Epithelial cell of proximal tubule (primary cell): ENCODE data around the gene HMX2. TPM values are rescaled to one million over a fixed set of nuclear protein-coding genes. Genes with fewer than 3 reads are reported as not detected.

Experiments
- DNase-seq: peaks from one replicate; pipeline ENCODE4 v3.0.0-alpha.2; 2011; ENCODE audit warnings: low read depth
- H3K4me3 ChIP-seq: 2 replicates; pipeline ENCODE4 v1.5.1; 2011; ENCODE audit warnings: low read depth, mild to moderate bottlenecking, low read length
- total RNA-seq: library from RNA; depleted of rRNA; stranded (reverse); fragments of >200 nt; gene quantifications from 2 replicates; pipeline ENCODE4 v1.2.3, GENCODE V29; 2015
- TF ChIP-seq, protein P1 (sequence below): conservative IDR thresholded peaks from 2 replicates; pipeline ENCODE4 v1.5.1; 2012; ENCODE audit warnings: low read depth, mild to moderate bottlenecking, low read length

Gene HMX2
- total RNA-seq, 1 donor from 2014 or later = not detected

DNA sequence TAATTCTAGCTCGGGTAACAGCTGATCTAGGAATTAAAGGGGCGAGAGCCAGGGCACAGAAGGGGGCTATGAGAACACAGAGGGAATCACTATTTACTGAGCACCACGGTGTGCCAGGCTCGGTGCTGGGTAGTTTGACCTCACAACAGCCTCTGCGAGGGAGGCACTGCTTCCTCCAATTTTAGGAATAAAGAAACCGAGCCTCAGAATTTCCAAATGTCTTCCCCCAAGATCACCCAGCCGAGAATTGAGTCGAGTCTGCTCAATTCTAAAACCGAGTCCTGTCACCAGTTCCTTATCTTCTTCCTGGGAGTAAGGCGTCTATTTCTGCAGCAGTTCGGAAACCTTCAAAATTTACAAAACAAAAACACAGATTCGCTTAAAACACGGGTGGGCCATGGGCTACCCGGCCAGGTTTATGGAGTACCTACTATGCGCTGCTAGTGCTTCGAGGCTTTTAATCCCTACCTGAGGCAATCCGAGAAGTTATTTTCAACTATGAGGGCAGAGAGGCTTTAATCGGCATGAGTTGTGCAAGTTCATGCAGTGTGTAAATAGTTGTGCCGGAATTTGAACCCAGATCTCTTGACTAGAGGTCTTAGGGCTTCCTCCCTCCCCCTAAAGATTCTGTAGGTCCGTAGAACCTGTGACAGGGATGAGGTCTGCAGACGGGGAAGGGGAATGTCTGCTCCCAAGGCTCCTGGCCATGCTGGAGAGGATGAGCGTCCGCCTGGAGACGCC is 872 bp upstream of the HMX2 start:
- DNase-seq = no peak
- no peak overlapping the region for H3K4me3 ChIP-seq
- TF ChIP-seq, protein P1, sequence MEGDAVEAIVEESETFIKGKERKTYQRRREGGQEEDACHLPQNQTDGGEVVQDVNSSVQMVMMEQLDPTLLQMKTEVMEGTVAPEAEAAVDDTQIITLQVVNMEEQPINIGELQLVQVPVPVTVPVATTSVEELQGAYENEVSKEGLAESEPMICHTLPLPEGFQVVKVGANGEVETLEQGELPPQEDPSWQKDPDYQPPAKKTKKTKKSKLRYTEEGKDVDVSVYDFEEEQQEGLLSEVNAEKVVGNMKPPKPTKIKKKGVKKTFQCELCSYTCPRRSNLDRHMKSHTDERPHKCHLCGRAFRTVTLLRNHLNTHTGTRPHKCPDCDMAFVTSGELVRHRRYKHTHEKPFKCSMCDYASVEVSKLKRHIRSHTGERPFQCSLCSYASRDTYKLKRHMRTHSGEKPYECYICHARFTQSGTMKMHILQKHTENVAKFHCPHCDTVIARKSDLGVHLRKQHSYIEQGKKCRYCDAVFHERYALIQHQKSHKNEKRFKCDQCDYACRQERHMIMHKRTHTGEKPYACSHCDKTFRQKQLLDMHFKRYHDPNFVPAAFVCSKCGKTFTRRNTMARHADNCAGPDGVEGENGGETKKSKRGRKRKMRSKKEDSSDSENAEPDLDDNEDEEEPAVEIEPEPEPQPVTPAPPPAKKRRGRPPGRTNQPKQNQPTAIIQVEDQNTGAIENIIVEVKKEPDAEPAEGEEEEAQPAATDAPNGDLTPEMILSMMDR = no peak

- TF ChIP-seq, protein P1 = no peak
- peak overlapping the region; percentile 2 for H3K4me3 ChIP-seq
- DNase-seq = no peak
These were observed 652 bp downstream of the HMX2 start for GRCh38 chr10:123148414-123149161.

GRCh38 chr10:123149162-123149567 is 1.2 kb downstream of the HMX2 start:
- no peak overlapping the region for H3K4me3 ChIP-seq
- TF ChIP-seq, protein P1 = no peak
- no peak for DNase-seq

GRCh38 chr10:123149568-123150270 is 1.8 kb downstream of the HMX2 start:
- H3K4me3 ChIP-seq = peak overlapping the region; percentile 42
- TF ChIP-seq, protein P1 = no peak
- no peak for DNase-seq

GRCh38 chr10:123150271-123150985 is 2.5 kb downstream of the HMX2 start:
- no peak for DNase-seq
- H3K4me3 ChIP-seq = peak overlapping the region; percentile 42
- TF ChIP-seq, protein P1 = no peak

GRCh38 chr10:123150986-123151736 is 3.2 kb downstream of the HMX2 start:
- peak overlapping the region; percentile 41 for H3K4me3 ChIP-seq
- DNase-seq = no peak
- TF ChIP-seq, protein P1 = no peak
